Thoracic aorta (tissue), 2 donors: ENCODE data around the gene ENG. TPM values are rescaled to one million over a fixed set of nuclear protein-coding genes. Genes with fewer than 3 reads are reported as not detected.
A peak's percentile ranks its signal among the peaks of the same experiment; 100 is the strongest.

ENCODE experiments used
- ATAC-seq: fragments of 150-250 bp; one replicate; pipeline ENCODE4 v1.8.0; 2017; ENCODE audit warnings: low read depth; ENCODE audit not compliant: insufficient number of reproducible peaks, low FRiP score
- DNase-seq: peaks from one replicate; pipeline ENCODE4 v3.0.0-alpha.2; 2020; ENCODE audit warnings: low spot score
- H3K27ac ChIP-seq, 2 donors: fragments of 200-600 bp; sonication (generic); 1 replicate in 1 of 2; 2 replicates in 1 of 2; pipeline ENCODE4 v1.5.1; 2016; ENCODE audit warnings: mild to moderate bottlenecking in 2 of 2, moderate library complexity in 2 of 2
- H3K27me3 ChIP-seq: fragments of 200-600 bp; sonication (generic); replicated peaks from 2 replicates; pipeline ENCODE4 v1.6.0; 2016; ENCODE audit warnings: mild to moderate bottlenecking; ENCODE audit not compliant: insufficient read depth
- H3K36me3 ChIP-seq: fragments of 200-600 bp; sonication (generic); one replicate; pipeline ENCODE4 v1.5.1; 2016
- H3K4me1 ChIP-seq, 2 donors: fragments of 200-600 bp; sonication (generic); 1 replicate in 1 of 2; 2 replicates in 1 of 2; pipeline versions ENCODE4 v1.5.1 to v1.6.0; 2016; ENCODE audit warnings: low read depth in 2 of 2, mild to moderate bottlenecking in 1 of 2; ENCODE audit not compliant: control insufficient read depth in 1 of 2
- H3K4me3 ChIP-seq: fragments of 200-600 bp; sonication (generic); 2 replicates; pipeline ENCODE4 v1.5.1; 2016; ENCODE audit warnings: mild to moderate bottlenecking
- H3K9me3 ChIP-seq: fragments of 200-600 bp; sonication (generic); 2 replicates; pipeline ENCODE4 v1.5.1; 2016
- CTCF ChIP-seq: fragments of 200-600 bp; sonication (generic); IDR thresholded peaks from one replicate; pipeline ENCODE4 v1.5.1; 2019; ENCODE audit warnings: antibody characterized with exemption
- total RNA-seq, 2 donors: library from RNA; depleted of rRNA; stranded (reverse); fragments of >200 nt; gene quantifications; one replicate each; pipeline versions ENCODE4 v1.1.0 to v1.2.3, GENCODE V29; 2016

ENG gene
- total RNA-seq, 2 donors from 2014 or later, result 239 to 268 TPM

DNA sequence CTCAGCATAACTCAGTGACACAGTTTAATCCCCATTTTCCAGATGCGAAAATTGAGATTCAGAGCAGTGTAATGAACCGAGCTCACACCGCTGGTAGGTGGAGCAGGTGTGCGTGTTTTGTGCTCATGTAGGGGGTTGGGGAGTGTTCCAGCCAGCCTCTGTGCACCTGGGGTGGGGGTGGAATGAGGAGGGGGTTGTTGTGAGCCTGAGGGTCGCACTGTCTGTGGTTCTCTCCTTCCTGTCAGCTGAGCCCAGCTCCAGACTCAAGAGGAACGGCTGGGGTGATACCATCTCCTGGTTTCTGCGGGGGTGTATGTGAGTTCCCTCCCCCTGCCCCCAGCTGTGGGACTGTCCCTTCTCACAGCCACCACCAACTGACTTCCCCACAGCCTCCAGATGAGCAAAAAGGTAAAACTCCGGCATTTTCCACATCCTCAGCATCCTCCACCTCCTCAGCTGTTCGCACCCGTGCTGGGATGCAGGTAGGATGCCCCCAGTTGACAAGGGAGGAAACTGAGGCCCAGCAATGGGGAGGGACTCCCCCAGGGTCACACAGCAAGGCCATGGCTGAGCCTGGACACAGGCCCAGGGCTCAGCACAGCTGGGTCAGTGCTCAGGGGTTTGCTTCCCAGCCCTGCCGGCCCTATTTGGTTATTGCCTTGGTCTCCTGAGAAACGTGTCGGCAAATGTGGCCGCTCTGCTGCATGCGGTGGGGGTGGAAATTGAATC lies 78.1 kb downstream of the ENG start:
- no peaks in the 10 kb centered on the region for H3K27me3 ChIP-seq
- peak overlapping the region; percentile 18 for H3K4me3 ChIP-seq
- no peaks in the 10 kb centered on the region for H3K9me3 ChIP-seq
- H3K36me3 ChIP-seq, result no peaks in the 10 kb centered on the region
- no peak for TF ChIP-seq CTCF
- H3K27ac ChIP-seq, result no peak overlapping the region
- H3K4me1 ChIP-seq, result no peaks in the 10 kb centered on the region
- DNase-seq (no peak), ATAC-seq (no peak)

- Histone ChIP-seq H3K4me1 (peaks cover 8% of the 10 kb centered on the region in 2 donors), H3K27me3 (no peaks in the 10 kb centered on the region), H3K4me3 (no peak overlapping the region), H3K36me3 (no peaks in the 10 kb centered on the region), H3K27ac (no peak overlapping the region), H3K9me3 (no peaks in the 10 kb centered on the region)
- ATAC-seq, result no peak
- DNase-seq, result no peak
- no peak for TF ChIP-seq CTCF
These were observed 80.5 kb downstream of the ENG start for GRCh38 chr9:127773981-127774380.

- Histone ChIP-seq H3K27ac (no peak overlapping the region), H3K4me1 (peaks cover 8% of the 10 kb centered on the region in 2 donors), H3K36me3 (no peaks in the 10 kb centered on the region), H3K9me3 (no peaks in the 10 kb centered on the region), H3K4me3 (no peak overlapping the region), H3K27me3 (no peaks in the 10 kb centered on the region)
- DNase-seq (no peak), ATAC-seq (no peak)
- TF ChIP-seq CTCF, result no peak
These were observed 81.2 kb downstream of the ENG start for GRCh38 chr9:127773272-127773671.

DNA sequence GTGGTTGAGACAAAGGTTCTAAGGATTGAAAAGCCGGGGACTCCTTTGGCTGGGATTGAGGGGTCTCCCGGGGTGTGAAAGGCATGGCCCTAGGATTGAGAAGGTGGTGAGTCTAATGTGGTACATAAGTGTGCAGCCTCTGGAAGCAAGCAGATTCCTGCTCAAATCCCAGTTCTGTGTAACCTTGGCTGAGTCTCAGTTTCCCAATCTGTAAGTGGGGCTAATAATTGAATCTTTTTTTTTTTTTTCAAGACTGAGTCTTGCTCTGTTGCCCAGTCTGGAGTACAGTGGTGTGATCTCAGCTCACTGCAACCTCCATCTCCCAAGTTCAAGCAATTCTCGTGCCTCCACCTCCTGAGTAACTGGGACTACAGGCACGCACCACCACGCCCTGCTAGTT lies 81.9 kb downstream of the ENG start:
- Histone ChIP-seq H3K4me3 (no peak overlapping the region), H3K9me3 (no peaks in the 10 kb centered on the region), H3K4me1 (peaks cover 8% of the 10 kb centered on the region in 2 donors), H3K36me3 (no peaks in the 10 kb centered on the region), H3K27ac (no peak overlapping the region), H3K27me3 (no peaks in the 10 kb centered on the region)
- DNase-seq, result no peak
- TF ChIP-seq CTCF, result no peak
- ATAC-seq, result no peak

DNA sequence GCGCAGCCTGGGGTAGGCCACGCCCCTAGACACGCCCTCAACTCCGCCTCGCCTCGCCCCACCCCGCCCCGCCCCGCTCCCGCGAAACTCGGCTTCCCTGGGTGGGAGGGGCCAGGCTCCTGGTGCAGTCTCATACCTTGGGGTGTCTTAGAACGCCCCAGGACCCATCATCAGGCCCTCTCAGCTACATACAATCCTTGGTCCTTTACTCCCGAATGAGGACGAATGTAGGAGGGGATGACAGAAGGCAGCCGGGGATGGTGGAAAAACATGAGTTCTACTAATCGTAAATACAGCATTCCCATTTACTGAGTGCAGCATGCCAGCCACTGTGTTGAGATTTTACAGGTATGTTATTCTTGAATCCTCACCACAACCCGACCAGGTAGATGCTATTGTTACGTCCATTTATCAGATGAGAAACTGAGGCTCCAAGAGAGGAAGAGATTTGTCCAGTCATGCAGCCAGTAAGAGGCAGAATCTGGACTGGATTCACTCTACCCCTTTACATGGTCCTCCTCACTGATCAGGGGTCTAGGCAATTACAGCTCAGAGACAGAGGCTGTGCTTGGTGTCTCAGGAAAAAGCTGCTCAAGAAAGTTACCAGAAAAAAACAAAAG lies 82.8 kb downstream of the ENG start:
- peak overlapping the region; percentile 76 for H3K4me3 ChIP-seq
- ATAC-seq (no peak), DNase-seq (no peak)
- peaks cover 8% of the 10 kb centered on the region in 2 donors for H3K4me1 ChIP-seq
- TF ChIP-seq CTCF, result no peak
- no peaks in the 10 kb centered on the region for H3K36me3 ChIP-seq
- H3K9me3 ChIP-seq, result no peaks in the 10 kb centered on the region
- no peaks in the 10 kb centered on the region for H3K27me3 ChIP-seq
- H3K27ac ChIP-seq, result no peak overlapping the region
